Stimulated activated naive B cell treated with anti-CD40 and anti-IgM and Interleukin-4, amounts not matched to agents 10 μg/mL and 1 μg/mL and 100 μg/mL, for 72 hours (primary cell): ENCODE results near the gene ULBP2.
"Not testable (repeated sequence)": the region's sequence is repeated elsewhere in the genome, so short reads cannot be mapped to it uniquely, and the experiment has no call there.

ENCODE experiments used
- ATAC-seq, 2 donors: fragments of 150-1000 bp; cut with Tn5 transposase; replicated peaks; 2 replicates each; pipeline ENCODE4 v1.10.0; 2021; ENCODE audit warnings: moderate library complexity in 1 of 2
- DNase-seq: peaks from one replicate; pipeline ENCODE4 v3.0.0; 2021
- H3K27ac Mint-ChIP-seq: one replicate; pipeline ENCODE4 v1.8.0; 2022; ENCODE audit warnings: mild to moderate bottlenecking, mixed read lengths
- H3K27me3 Mint-ChIP-seq, 2 donors: one replicate each; pipeline ENCODE4 v1.8.0; 2022; ENCODE audit warnings: mixed read lengths in 2 of 2
- H3K36me3 Mint-ChIP-seq, 2 donors: one replicate each; pipeline ENCODE4 v1.8.0; 2022; ENCODE audit warnings: mixed read lengths in 2 of 2, mild to moderate bottlenecking in 1 of 2
- H3K4me1 Mint-ChIP-seq, 2 donors: one replicate each; pipeline ENCODE4 v1.8.0; 2022; ENCODE audit warnings: mixed read lengths in 2 of 2, mild to moderate bottlenecking in 1 of 2
- H3K4me3 Mint-ChIP-seq, 2 donors: one replicate each; pipeline ENCODE4 v1.8.0; 2022; ENCODE audit warnings: mild to moderate bottlenecking in 2 of 2, mixed read lengths in 2 of 2, moderate library complexity in 1 of 2
- H3K9me3 Mint-ChIP-seq, 2 donors: one replicate each; pipeline ENCODE4 v1.8.0; 2022; ENCODE audit warnings: mixed read lengths in 2 of 2, mild to moderate bottlenecking in 1 of 2

Gene ULBP2

DNA sequence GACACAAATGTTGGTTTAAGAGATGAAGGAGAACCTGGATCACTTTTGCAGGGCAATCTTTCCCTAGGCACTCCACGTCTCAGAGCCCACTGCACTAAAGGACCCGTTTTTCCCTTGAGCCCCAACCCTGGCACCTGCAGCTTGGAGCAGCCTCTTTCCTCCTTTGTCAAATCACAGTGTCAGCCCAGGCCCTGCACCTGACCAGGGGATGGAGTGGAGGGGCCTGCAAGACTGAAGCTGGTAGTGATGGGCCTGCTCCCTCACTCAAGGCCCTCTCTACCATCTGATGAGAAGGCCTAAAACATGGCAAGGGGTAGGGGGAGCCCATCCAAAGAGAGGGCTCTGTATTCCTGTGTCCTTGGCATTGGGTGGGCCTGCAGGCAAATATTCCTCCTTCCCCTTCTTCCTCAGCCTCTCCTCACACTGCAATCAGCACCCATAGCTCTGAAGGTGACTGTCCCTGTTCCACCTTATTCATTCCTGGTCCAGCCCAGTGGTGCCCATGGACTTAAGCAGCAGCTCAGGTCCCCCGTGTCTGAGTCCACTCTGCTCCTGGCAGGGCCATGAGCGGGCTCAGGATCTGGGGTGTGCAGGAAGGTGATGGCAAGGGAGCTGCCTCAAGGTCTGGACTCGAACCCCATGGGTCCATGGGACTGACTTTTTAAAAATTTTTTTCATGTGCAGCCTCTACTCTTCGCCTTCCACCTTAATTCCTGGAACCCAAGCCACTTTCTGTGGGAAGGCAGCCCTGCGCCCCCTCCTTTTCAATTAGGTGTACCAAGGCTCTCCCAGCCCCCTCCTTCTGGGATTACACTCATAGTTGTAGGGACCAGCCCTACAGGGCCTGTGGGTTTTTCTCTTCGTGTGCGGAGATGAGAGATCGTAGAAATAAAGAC lies 25.6 kb upstream of the ULBP2 start:
- no peaks in the 10 kb centered on the region for H3K36me3 Mint-ChIP-seq
- H3K27ac Mint-ChIP-seq: no peak overlapping the region
- no peaks in the 10 kb centered on the region for H3K9me3 Mint-ChIP-seq
- peaks cover 7 to 19% of the 10 kb centered on the region in 2 donors for H3K4me1 Mint-ChIP-seq
- no peak for ATAC-seq
- H3K27me3 Mint-ChIP-seq: peaks cover 55 to 58% of the 10 kb centered on the region in 2 donors
- H3K4me3 Mint-ChIP-seq: no peak overlapping the region
- DNase-seq: no peak

DNA sequence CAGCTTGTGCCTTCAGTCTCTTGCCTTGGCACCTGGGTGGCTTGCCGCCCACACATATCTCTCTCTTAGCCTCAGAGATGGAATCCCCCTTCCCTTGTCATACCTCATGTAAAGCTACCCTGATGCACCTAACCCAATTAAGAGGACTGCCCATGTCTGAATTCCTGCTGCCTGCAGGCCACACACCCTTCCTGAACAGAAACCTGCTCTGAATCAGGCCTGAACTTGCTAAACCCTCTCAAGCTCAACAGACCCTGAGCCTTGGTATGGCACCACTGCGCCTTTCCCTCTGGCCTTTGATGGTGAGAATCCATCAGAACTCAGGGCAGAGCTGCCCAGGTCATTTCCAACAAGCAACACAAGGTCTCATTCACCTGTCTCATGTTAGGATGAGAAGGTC lies 24.1 kb upstream of the ULBP2 start:
- H3K27me3 Mint-ChIP-seq: peaks cover 66% of the 10 kb centered on the region in 2 donors

GRCh38 chr6:149918151-149918905 lies 23.5 kb upstream of the ULBP2 start:
- Mint-ChIP-seq H3K4me3 (no peak overlapping the region), H3K27ac (peak overlapping the region; percentile 33), H3K36me3 (no peaks in the 10 kb centered on the region), H3K9me3 (no peaks in the 10 kb centered on the region), H3K4me1 (peaks cover 19 to 35% of the 10 kb centered on the region in 2 donors), H3K27me3 (peaks cover 66% of the 10 kb centered on the region in 2 donors)
- no peak for DNase-seq
- no peak for ATAC-seq

More for the DNA sequence above, 24.1 kb upstream of the ULBP2 start:
- DNase-seq (no peak), ATAC-seq (peak in 1 of 2 donors; percentile 24)
- H3K4me3 Mint-ChIP-seq: no peak overlapping the region
- H3K4me1 Mint-ChIP-seq: peaks cover 12 to 28% of the 10 kb centered on the region in 2 donors
- H3K9me3 Mint-ChIP-seq: no peaks in the 10 kb centered on the region
- H3K36me3 Mint-ChIP-seq: no peaks in the 10 kb centered on the region
- no peak overlapping the region for H3K27ac Mint-ChIP-seq

DNA sequence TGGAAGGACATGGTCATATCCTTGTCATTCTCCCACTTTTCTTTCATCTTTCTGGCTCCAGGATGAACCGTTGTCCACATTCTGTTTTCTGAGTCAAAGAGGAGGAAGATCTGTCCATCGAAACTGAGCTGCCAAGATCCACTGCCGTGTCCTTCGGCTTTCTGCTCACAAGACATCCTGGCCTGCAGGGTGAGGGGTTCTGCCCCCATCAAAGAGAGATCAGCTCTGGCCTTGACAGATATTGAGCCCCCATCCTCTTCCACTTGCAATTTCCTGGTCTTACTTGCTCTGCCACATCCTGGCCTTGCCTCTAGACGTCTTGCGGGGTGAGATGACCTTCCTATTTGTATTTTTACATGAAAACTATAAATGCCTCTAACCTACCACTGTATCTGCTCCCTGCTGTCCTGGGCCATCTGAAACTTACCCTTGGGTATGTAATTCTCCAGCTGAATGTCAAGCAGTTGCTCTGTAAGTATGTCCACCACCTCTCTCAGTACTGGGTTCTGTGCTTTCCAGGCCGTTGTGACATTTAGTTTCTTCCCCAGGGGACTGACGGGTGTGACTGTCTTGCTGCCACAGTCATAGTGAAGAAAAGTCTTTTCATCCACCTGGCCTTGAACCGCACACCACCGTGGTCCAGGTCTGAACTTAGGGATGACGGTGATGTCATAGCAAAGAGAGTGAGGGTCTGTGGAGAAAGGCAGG lies 22.5 kb upstream of the ULBP2 start:
- H3K4me3 Mint-ChIP-seq: not testable (repeated sequence)

GRCh38 chr6:149919834-149920225 lies 22.0 kb upstream of the ULBP2 start:
- H3K9me3 Mint-ChIP-seq: no peaks in the 10 kb centered on the region
- no peak overlapping the region for H3K27ac Mint-ChIP-seq
- H3K4me3 Mint-ChIP-seq: no peak overlapping the region
- H3K27me3 Mint-ChIP-seq: peaks cover 68 to 76% of the 10 kb centered on the region in 2 donors
- H3K36me3 Mint-ChIP-seq: no peaks in the 10 kb centered on the region
- peaks cover 23 to 39% of the 10 kb centered on the region in 2 donors for H3K4me1 Mint-ChIP-seq
- no peak for ATAC-seq
- DNase-seq: no peak

More for the DNA sequence above, 22.5 kb upstream of the ULBP2 start:
- not testable (repeated sequence) for H3K36me3 Mint-ChIP-seq, H3K9me3 Mint-ChIP-seq, H3K27ac Mint-ChIP-seq
- Mint-ChIP-seq H3K27me3 (peaks cover 66 to 70% of the 10 kb centered on the region in 2 donors), H3K4me1 (peaks cover 23 to 39% of the 10 kb centered on the region in 2 donors)
- peak; percentile 75 for ATAC-seq
- peak; percentile 36 for DNase-seq

DNA sequence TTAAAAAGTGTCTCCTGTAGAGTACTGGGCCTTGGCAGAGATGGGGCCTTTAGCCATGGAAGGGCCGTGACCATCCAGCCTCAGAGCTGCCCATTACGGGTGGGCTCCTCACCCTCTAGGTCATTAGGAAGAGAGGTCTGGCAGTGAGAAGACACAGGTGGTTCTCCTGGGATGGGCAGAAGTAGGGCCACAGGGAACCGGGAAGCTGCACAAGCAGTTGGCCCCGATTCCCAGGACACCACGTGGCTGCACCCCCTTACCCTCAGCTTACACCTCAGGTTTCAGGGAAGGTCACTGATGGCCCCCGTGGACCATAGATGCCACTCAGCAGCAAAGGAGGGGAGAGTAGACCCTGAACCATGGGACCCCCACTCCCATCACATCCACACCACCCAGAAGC lies 20.5 kb upstream of the ULBP2 start:
- no peaks in the 10 kb centered on the region for H3K9me3 Mint-ChIP-seq
- ATAC-seq (no peak), DNase-seq (no peak)
- H3K4me1 Mint-ChIP-seq: peaks cover 31 to 51% of the 10 kb centered on the region in 2 donors
- peaks cover 83 to 87% of the 10 kb centered on the region in 2 donors for H3K27me3 Mint-ChIP-seq
- H3K27ac Mint-ChIP-seq: no peak overlapping the region
- no peak overlapping the region for H3K4me3 Mint-ChIP-seq
- H3K36me3 Mint-ChIP-seq: no peaks in the 10 kb centered on the region

DNA sequence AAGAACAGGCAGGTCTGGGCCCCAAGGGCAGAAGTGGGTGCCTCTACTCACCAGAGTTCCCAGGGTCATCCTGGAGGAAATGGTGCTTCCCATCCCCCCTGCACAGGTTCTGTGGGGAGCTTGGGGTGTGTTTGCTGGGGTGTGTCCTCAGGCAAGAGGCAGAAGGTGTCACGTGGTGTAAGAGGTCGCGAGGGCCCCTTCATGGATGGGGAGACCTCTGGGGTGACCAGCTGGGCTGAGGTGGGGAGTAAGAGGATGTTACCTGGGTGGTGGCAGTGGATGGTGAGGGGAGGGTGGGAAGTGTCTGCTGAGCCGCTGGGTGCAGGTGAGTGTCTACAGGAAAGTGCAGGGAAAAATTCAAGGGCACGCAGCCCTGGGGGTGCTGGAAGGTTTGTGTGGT lies 19.7 kb upstream of the ULBP2 start:
- not testable (repeated sequence) for DNase-seq, H3K9me3 Mint-ChIP-seq

DNA sequence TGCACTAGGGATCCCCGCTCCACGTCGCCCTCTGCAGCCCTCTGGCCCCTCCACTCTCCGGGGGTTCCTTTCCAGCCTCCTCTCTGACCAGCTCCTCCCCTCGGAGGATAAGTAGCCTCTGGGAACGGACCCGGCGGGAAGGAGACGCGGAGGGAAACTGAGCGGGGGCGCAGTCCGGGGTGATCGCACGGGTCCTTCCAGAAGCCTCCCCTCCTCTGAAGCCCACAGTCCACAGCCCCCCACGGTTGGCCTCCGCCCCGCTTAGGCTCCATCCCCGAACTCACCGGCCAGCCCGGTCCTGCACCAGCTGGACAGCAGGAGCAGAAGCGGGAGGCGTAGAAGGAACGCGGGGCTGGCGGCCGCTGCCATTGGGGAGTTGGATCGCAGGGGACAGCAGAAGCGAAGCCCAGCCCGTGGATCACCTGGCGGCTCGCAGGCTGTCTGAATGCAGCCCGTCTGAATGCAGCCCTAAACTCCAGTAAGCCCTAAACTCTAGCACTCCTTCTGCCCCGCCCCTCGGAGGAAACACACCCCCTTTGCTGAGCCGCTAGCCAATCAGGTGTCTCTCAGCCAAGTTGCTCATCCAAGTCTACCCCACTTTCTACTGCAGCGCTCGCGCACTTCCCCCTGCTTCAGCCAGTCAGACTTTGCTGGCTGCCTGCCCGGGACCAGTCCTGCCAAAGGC lies 19.0 kb upstream of the ULBP2 start, which contains the start of gene RAET1G:
Gene RAET1G, minus strand, starts transcription at position 480 of the 685 bp plus-strand sequence. Its CDS starts 111 bp downstream, at position 369.
- H3K36me3 Mint-ChIP-seq: peaks cover 0 to 3% of the 10 kb centered on the region in 2 donors
- H3K4me3 Mint-ChIP-seq: peak within 1 kb of the TSS; percentile 81 to 83
- H3K9me3 Mint-ChIP-seq: peaks cover 0 to 2% of the 10 kb centered on the region in 2 donors
- peaks cover 91 to 94% of the 10 kb centered on the region in 2 donors for H3K27me3 Mint-ChIP-seq
- peaks cover 30 to 54% of the 10 kb centered on the region in 2 donors for H3K4me1 Mint-ChIP-seq
- H3K27ac Mint-ChIP-seq: no peak within 1 kb of the TSS
- peak; percentile 87 to 88 for ATAC-seq
- DNase-seq: peak; percentile 73

More for the DNA sequence above, 19.7 kb upstream of the ULBP2 start:
- peak overlapping the region; percentile 81 to 83 for H3K4me3 Mint-ChIP-seq
- peaks cover 84 to 87% of the 10 kb centered on the region in 2 donors for H3K27me3 Mint-ChIP-seq
- not testable (repeated sequence) for ATAC-seq, H3K27ac Mint-ChIP-seq, H3K36me3 Mint-ChIP-seq
- H3K4me1 Mint-ChIP-seq: peaks cover 32 to 54% of the 10 kb centered on the region in 2 donors

- Mint-ChIP-seq H3K27ac (no peak overlapping the region), H3K27me3 (peaks cover 93 to 97% of the 10 kb centered on the region in 2 donors), H3K4me3 (peak overlapping the region; percentile 81 to 83), H3K9me3 (peaks cover 0 to 2% of the 10 kb centered on the region in 2 donors), H3K4me1 (peaks cover 29 to 49% of the 10 kb centered on the region in 2 donors), H3K36me3 (peaks cover 0 to 3% of the 10 kb centered on the region in 2 donors)
- no peak for DNase-seq
- ATAC-seq: no peak
Observed at GRCh38 chr6:149923327-149923986, 18.4 kb upstream of the ULBP2 start.

DNA sequence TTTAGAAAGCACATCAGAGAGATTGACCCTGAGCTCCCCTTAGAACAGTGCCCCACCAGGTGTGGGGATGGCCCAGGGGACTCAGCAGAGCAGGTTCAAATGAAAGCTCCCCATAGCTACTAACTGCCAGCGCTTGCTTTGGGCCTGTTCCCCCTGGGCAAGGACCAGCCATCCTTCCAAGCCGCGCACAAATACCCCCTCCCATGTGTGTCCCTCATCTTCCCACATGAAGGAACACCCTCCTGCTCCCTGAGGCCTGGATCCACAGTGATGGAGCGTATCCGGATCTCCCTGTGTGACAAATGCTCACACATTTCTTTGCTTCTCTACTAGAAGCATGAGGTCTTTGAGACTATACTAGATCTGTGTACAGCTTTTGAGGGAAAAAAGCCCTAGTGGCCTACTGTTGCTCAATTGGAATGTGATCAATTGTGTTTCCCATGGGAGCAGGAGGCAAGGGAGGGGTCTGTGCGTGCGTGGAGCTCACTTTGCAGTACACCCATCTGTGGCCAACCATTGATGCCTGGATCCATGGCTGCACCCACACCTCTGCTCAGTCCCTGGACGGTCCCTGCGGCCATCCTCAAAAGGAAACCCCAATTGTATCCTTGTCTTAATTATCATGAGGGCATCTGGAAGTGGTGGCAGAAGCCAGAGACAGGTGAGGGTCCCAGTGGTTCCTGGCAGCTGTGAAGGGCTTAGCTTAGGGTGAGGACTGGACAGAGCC lies 17.4 kb upstream of the ULBP2 start:
- Mint-ChIP-seq H3K4me3 (peak overlapping the region in 1 of 2 donors; percentile 12), H3K4me1 (peaks cover 26 to 40% of the 10 kb centered on the region in 2 donors), H3K9me3 (peaks cover 0 to 2% of the 10 kb centered on the region in 2 donors), H3K27me3 (peaks cover 93 to 97% of the 10 kb centered on the region in 2 donors), H3K36me3 (peaks cover 0 to 3% of the 10 kb centered on the region in 2 donors), H3K27ac (no peak overlapping the region)
- ATAC-seq (no peak), DNase-seq (no peak)

DNA sequence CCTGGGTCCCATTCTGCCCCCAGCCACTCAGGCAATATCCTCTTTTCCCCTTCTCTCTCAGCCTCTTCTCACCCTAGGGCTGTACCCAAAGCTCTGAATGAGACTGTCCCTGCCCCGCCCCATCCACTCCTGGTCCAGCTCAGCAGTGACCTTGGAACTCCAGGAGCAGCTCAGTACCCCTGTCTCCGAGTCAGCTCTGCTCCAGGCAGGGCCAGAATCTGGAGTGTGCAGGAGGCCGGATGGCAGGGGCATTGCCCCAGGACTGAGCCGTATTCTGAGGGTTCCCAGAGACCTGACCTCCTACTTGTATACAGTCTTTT lies 16.9 kb upstream of the ULBP2 start:
- H3K4me3 Mint-ChIP-seq: no peak overlapping the region
- no peak for DNase-seq
- ATAC-seq: no peak

DNA sequence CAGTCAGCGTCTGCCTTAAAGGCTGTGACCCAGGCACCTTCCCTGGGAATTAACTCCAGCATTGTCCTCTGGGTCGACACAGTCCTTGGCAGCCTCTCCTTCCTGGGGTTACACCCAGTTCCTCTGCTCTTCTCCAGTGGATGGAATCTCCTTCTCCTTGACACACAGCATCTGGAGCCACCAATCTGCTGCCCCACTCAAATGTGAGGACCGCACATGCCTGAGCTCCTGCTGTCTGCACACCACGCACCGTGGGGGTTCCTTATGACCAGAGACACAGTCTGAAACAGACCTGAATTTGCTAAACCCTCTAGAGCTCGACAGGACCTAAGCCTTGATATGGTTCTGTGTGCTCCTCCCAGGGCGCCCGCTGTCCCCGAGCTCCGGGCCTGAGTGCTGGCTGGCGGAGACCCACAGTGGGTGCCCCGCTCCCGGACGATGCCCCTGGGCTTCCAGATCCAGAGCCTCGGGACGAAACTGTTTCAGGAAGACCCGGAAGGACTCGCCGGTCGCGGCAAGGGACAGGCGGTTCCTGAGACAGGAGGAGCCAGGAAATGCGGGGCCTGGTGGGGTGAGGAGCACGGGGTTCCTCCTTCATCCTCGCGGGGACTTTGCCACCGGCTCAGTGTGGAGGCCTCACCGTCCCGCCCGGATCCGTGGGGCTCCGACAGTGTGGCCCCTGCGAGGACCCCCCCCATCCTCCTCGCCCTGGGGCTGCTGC lies 16.4 kb upstream of the ULBP2 start:
- peaks cover 0 to 2% of the 10 kb centered on the region in 2 donors for H3K9me3 Mint-ChIP-seq
- ATAC-seq: no peak
- peaks cover 25 to 35% of the 10 kb centered on the region in 2 donors for H3K4me1 Mint-ChIP-seq
- no peak overlapping the region for H3K27ac Mint-ChIP-seq
- DNase-seq: no peak
- peaks cover 93 to 97% of the 10 kb centered on the region in 2 donors for H3K27me3 Mint-ChIP-seq
- peaks cover 0 to 3% of the 10 kb centered on the region in 2 donors for H3K36me3 Mint-ChIP-seq
- H3K4me3 Mint-ChIP-seq: peak overlapping the region; percentile 44 to 77

More for the DNA sequence above, 16.9 kb upstream of the ULBP2 start:
- Mint-ChIP-seq H3K36me3 (peaks cover 0 to 3% of the 10 kb centered on the region in 2 donors), H3K9me3 (peaks cover 0 to 2% of the 10 kb centered on the region in 2 donors), H3K27ac (no peak overlapping the region), H3K4me1 (peaks cover 25 to 35% of the 10 kb centered on the region in 2 donors), H3K27me3 (peaks cover 93 to 97% of the 10 kb centered on the region in 2 donors)
